HEK293 (cell line): ENCODE results near the gene TRAF7.

ENCODE experiments used
- GLIS1 ChIP-seq: fragments of 450-650 bp; formaldehyde crosslinking; IDR thresholded peaks from 2 replicates; pipeline ENCODE4 v1.5.1; 2016; ENCODE audit warnings: missing biosample characterization, missing genetic modification characterization
- GLIS2 ChIP-seq: fragments of 450-650 bp; formaldehyde crosslinking; IDR thresholded peaks from 2 replicates; pipeline ENCODE4 v1.5.1; 2016; ENCODE audit warnings: missing biosample characterization, missing genetic modification characterization
- KLF8 ChIP-seq: fragments of 450-650 bp; formaldehyde crosslinking; IDR thresholded peaks from 2 replicates; pipeline ENCODE4 v1.5.1; 2016; ENCODE audit warnings: missing biosample characterization, missing genetic modification characterization
- SP2 ChIP-seq: fragments of 450-650 bp; formaldehyde crosslinking; IDR thresholded peaks from 2 replicates; pipeline ENCODE4 v1.5.1; 2016; ENCODE audit warnings: missing biosample characterization, missing genetic modification characterization
- ZBTB48 ChIP-seq: fragments of 450-650 bp; formaldehyde crosslinking; IDR thresholded peaks from 2 replicates; pipeline ENCODE4 v1.5.1; 2016; ENCODE audit warnings: missing biosample characterization, missing genetic modification characterization
- ZEB2 ChIP-seq: fragments of 450-650 bp; formaldehyde crosslinking; IDR thresholded peaks from 2 replicates; pipeline ENCODE4 v1.5.1; 2016; ENCODE audit warnings: missing biosample characterization, missing genetic modification characterization
- ZFP69B ChIP-seq: fragments of 450-650 bp; formaldehyde crosslinking; IDR thresholded peaks from 2 replicates; pipeline ENCODE4 v1.5.1; 2016; ENCODE audit warnings: missing biosample characterization, missing genetic modification characterization
- ZIC2 ChIP-seq: fragments of 450-650 bp; formaldehyde crosslinking; IDR thresholded peaks from 2 replicates; pipeline ENCODE4 v1.5.1; 2016; ENCODE audit warnings: missing biosample characterization, missing genetic modification characterization
- ZNF10 ChIP-seq: fragments of 450-650 bp; formaldehyde crosslinking; IDR thresholded peaks from 2 replicates; pipeline ENCODE4 v1.5.1; 2017; ENCODE audit warnings: missing biosample characterization, missing genetic modification characterization
- ZNF133 ChIP-seq: fragments of 450-650 bp; formaldehyde crosslinking; IDR thresholded peaks from 2 replicates; pipeline ENCODE4 v1.5.1; 2016; ENCODE audit warnings: missing biosample characterization, missing genetic modification characterization
- ZNF157 ChIP-seq: fragments of 450-650 bp; formaldehyde crosslinking; IDR thresholded peaks from 2 replicates; pipeline ENCODE4 v1.5.1; 2016; ENCODE audit warnings: missing biosample characterization, missing genetic modification characterization
- ZNF16 ChIP-seq: fragments of 450-650 bp; formaldehyde crosslinking; IDR thresholded peaks from 2 replicates; pipeline ENCODE4 v1.5.1; 2016; ENCODE audit warnings: low read depth, missing biosample characterization, missing genetic modification characterization
- ZNF248 ChIP-seq: fragments of 450-650 bp; formaldehyde crosslinking; IDR thresholded peaks from 2 replicates; pipeline ENCODE4 v1.5.1; 2017; ENCODE audit warnings: missing biosample characterization, missing genetic modification characterization
- ZNF549 ChIP-seq: fragments of 450-650 bp; IDR thresholded peaks from 2 replicates; pipeline ENCODE4 v1.5.1; 2018; ENCODE audit warnings: missing biosample characterization, missing genetic modification characterization, mild to moderate bottlenecking, inconsistent platforms, moderate library complexity
- ZNF610 ChIP-seq: fragments of 450-650 bp; formaldehyde crosslinking; IDR thresholded peaks from 2 replicates; pipeline ENCODE4 v1.5.1; 2016; ENCODE audit warnings: missing biosample characterization, missing genetic modification characterization, borderline replicate concordance
- ZNF626 ChIP-seq: fragments of 450-650 bp; sonication (Bioruptor Pico); formaldehyde crosslinking; IDR thresholded peaks from 2 replicates; pipeline ENCODE4 v1.5.1; 2018; ENCODE audit warnings: missing biosample characterization, missing genetic modification characterization, inconsistent platforms
- ZNF658 ChIP-seq: fragments of 450-650 bp; formaldehyde crosslinking; IDR thresholded peaks from 2 replicates; pipeline ENCODE4; 2016; ENCODE audit warnings: missing biosample characterization, missing genetic modification characterization
- ZNF837 ChIP-seq: fragments of 450-650 bp; formaldehyde crosslinking; IDR thresholded peaks from 2 replicates; pipeline ENCODE4 v1.5.1; 2016; ENCODE audit warnings: missing biosample characterization, missing genetic modification characterization
- ZSCAN30 ChIP-seq: fragments of 450-650 bp; IDR thresholded peaks from 2 replicates; pipeline ENCODE4 v1.5.1; 2018; ENCODE audit warnings: missing biosample characterization, mild to moderate bottlenecking, missing genetic modification characterization, moderate library complexity
- TF ChIP-seq, protein P1 (sequence below): fragments of 450-650 bp; formaldehyde crosslinking; IDR thresholded peaks from 2 replicates; pipeline ENCODE4 v1.5.1; 2016; ENCODE audit warnings: missing biosample characterization, missing genetic modification characterization
- TF ChIP-seq, protein P2 (sequence below): fragments of 450-650 bp; formaldehyde crosslinking; optimal IDR thresholded peaks from 2 replicates; pipeline ENCODE3; 2016; ENCODE audit warnings: missing biosample characterization, mild to moderate bottlenecking, missing genetic modification characterization
- TF ChIP-seq, protein P3 (sequence below): fragments of 450-650 bp; formaldehyde crosslinking; IDR thresholded peaks from 2 replicates; pipeline ENCODE4 v1.5.1; 2016; ENCODE audit warnings: missing biosample characterization, missing genetic modification characterization
- TF ChIP-seq, protein P4 (sequence below): fragments of 450-650 bp; formaldehyde crosslinking; IDR thresholded peaks from 2 replicates; pipeline ENCODE4 v1.5.1; 2016; ENCODE audit warnings: missing biosample characterization, missing genetic modification characterization, low read depth
- TF ChIP-seq, protein P5 (sequence below): fragments of 450-650 bp; formaldehyde crosslinking; IDR thresholded peaks from 2 replicates; pipeline ENCODE4 v1.5.1; 2017; ENCODE audit warnings: missing biosample characterization, mild to moderate bottlenecking, missing genetic modification characterization, moderate library complexity
- TF ChIP-seq, protein P6 (sequence below): fragments of 450-650 bp; formaldehyde crosslinking; IDR thresholded peaks from 2 replicates; pipeline ENCODE4 v1.5.1; 2017; ENCODE audit warnings: missing biosample characterization, missing genetic modification characterization
- TF ChIP-seq, protein P7 (sequence below): fragments of 450-650 bp; formaldehyde crosslinking; IDR thresholded peaks from 2 replicates; pipeline ENCODE4 v1.5.1; 2016; ENCODE audit warnings: missing biosample characterization, missing genetic modification characterization
- TF ChIP-seq, protein P8 (sequence below): fragments of 450-650 bp; formaldehyde crosslinking; IDR thresholded peaks from 2 replicates; pipeline ENCODE4 v1.5.1; 2016; ENCODE audit warnings: missing biosample characterization, missing genetic modification characterization

The TRAF7 gene

DNA sequence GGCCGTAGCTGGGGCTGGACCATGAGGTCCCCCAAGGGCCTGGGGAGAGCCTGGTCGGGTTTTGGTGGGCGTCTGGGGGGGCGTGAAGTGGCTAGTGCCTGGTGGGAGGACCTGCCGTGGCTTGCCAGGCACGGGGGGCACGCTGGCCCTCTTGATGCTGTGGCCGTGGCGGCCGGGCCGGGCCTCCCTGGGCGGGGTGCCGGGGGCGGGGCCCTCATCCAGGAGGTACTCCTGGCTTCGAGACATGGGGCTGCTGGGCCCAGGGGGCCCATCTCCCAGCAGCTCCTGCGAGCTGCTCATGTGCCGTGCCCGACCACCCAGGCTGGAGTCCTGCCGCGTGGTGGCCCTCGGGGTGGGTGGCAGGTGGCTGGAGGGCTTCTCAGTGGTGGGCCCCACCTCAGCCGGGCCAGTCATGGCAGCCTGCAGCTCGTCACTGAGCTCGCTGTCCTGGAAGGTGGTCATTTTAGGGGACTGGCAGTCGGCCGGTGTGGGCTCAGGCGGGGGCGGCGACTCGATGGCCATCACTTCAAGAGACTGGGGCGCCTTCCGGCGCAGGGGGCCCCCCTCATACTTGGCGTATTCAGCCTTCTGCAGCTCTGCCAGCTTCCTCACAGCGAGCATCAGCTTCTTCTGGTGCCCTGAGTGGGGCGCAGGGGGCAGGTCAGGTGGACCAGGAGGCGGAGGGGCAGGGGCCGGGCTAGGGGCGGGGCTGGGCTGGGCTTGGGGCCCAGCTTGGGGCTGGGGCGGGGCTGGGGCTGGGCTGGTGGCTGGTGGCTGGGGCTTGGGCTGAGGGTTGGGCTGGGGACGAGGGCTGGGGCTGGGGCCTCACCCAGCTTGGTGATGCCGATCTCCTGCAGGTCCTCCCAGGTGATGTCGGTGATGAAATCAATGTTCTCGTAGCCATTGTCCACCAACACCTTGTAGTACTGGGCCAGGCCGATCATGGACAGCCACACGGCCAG, 25.7 kb downstream of the TRAF7 start (continued):
- TF ChIP-seq, protein P1, sequence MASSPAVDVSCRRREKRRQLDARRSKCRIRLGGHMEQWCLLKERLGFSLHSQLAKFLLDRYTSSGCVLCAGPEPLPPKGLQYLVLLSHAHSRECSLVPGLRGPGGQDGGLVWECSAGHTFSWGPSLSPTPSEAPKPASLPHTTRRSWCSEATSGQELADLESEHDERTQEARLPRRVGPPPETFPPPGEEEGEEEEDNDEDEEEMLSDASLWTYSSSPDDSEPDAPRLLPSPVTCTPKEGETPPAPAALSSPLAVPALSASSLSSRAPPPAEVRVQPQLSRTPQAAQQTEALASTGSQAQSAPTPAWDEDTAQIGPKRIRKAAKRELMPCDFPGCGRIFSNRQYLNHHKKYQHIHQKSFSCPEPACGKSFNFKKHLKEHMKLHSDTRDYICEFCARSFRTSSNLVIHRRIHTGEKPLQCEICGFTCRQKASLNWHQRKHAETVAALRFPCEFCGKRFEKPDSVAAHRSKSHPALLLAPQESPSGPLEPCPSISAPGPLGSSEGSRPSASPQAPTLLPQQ, result peak; percentile 91
- 0 out of 2 replicates have a peak, but pooled peaks have one; percentile 19 for TF ChIP-seq GLIS1 (tag by site-specific recombination)
- TF ChIP-seq, protein P2, sequence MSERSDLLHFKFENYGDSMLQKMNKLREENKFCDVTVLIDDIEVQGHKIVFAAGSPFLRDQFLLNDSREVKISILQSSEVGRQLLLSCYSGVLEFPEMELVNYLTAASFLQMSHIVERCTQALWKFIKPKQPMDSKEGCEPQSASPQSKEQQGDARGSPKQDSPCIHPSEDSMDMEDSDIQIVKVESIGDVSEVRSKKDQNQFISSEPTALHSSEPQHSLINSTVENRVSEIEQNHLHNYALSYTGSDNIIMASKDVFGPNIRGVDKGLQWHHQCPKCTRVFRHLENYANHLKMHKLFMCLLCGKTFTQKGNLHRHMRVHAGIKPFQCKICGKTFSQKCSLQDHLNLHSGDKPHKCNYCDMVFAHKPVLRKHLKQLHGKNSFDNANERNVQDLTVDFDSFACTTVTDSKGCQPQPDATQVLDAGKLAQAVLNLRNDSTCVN (tag by site-specific recombination), result peak; percentile 11
- TF ChIP-seq ZNF10, result no peak
- no peak for TF ChIP-seq ZNF248 (tag by site-specific recombination)
- no peak for TF ChIP-seq ZIC2 (tag by site-specific recombination)
- TF ChIP-seq, protein P3, sequence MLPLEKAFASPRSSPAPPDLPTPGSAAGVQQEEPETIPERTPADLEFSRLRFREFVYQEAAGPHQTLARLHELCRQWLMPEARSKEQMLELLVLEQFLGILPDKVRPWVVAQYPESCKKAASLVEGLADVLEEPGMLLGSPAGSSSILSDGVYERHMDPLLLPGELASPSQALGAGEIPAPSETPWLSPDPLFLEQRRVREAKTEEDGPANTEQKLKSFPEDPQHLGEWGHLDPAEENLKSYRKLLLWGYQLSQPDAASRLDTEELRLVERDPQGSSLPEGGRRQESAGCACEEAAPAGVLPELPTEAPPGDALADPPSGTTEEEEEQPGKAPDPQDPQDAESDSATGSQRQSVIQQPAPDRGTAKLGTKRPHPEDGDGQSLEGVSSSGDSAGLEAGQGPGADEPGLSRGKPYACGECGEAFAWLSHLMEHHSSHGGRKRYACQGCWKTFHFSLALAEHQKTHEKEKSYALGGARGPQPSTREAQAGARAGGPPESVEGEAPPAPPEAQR (tag by site-specific recombination), result no peak
- TF ChIP-seq ZNF837, result no peak
- TF ChIP-seq, protein P4, sequence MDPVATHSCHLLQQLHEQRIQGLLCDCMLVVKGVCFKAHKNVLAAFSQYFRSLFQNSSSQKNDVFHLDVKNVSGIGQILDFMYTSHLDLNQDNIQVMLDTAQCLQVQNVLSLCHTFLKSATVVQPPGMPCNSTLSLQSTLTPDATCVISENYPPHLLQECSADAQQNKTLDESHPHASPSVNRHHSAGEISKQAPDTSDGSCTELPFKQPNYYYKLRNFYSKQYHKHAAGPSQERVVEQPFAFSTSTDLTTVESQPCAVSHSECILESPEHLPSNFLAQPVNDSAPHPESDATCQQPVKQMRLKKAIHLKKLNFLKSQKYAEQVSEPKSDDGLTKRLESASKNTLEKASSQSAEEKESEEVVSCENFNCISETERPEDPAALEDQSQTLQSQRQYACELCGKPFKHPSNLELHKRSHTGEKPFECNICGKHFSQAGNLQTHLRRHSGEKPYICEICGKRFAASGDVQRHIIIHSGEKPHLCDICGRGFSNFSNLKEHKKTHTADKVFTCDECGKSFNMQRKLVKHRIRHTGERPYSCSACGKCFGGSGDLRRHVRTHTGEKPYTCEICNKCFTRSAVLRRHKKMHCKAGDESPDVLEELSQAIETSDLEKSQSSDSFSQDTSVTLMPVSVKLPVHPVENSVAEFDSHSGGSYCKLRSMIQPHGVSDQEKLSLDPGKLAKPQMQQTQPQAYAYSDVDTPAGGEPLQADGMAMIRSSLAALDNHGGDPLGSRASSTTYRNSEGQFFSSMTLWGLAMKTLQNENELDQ, result no peak
- TF ChIP-seq ZBTB48 (tag by site-specific recombination), result no peak
- no peak for TF ChIP-seq ZEB2 (tag by site-specific recombination)
- TF ChIP-seq, protein P5, sequence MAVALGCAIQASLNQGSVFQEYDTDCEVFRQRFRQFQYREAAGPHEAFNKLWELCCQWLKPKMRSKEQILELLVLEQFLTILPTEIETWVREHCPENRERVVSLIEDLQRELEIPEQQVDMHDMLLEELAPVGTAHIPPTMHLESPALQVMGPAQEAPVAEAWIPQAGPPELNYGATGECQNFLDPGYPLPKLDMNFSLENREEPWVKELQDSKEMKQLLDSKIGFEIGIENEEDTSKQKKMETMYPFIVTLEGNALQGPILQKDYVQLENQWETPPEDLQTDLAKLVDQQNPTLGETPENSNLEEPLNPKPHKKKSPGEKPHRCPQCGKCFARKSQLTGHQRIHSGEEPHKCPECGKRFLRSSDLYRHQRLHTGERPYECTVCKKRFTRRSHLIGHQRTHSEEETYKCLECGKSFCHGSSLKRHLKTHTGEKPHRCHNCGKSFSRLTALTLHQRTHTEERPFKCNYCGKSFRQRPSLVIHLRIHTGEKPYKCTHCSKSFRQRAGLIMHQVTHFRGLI (tag by site-specific recombination), result peak; percentile 53; the same call in 1 of the 2 replicates
- TF ChIP-seq, protein P6, sequence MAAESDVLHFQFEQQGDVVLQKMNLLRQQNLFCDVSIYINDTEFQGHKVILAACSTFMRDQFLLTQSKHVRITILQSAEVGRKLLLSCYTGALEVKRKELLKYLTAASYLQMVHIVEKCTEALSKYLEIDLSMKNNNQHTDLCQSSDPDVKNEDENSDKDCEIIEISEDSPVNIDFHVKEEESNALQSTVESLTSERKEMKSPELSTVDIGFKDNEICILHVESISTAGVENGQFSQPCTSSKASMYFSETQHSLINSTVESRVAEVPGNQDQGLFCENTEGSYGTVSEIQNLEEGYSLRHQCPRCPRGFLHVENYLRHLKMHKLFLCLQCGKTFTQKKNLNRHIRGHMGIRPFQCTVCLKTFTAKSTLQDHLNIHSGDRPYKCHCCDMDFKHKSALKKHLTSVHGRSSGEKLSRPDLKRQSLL (tag by site-specific recombination), result no peak
- TF ChIP-seq ZNF157 (tag by site-specific recombination), result no peak
- no peak for TF ChIP-seq ZNF16 (tag by site-specific recombination)
- no peak for TF ChIP-seq ZNF626
- TF ChIP-seq ZNF133 (tag by site-specific recombination), result no peak
- TF ChIP-seq ZNF658 (tag by site-specific recombination), result no peak
- TF ChIP-seq, protein P7, sequence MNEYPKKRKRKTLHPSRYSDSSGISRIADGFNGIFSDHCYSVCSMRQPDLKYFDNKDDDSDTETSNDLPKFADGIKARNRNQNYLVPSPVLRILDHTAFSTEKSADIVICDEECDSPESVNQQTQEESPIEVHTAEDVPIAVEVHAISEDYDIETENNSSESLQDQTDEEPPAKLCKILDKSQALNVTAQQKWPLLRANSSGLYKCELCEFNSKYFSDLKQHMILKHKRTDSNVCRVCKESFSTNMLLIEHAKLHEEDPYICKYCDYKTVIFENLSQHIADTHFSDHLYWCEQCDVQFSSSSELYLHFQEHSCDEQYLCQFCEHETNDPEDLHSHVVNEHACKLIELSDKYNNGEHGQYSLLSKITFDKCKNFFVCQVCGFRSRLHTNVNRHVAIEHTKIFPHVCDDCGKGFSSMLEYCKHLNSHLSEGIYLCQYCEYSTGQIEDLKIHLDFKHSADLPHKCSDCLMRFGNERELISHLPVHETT (tag by site-specific recombination), result no peak
- peak; percentile 52 for TF ChIP-seq GLIS2
- no peak for TF ChIP-seq SP2 (tag by site-specific recombination)
- TF ChIP-seq ZNF549 (tag by site-specific recombination), result no peak
- 0 out of 2 replicates have a peak, but pooled peaks have one; percentile 23 for TF ChIP-seq KLF8
- TF ChIP-seq, protein P8, sequence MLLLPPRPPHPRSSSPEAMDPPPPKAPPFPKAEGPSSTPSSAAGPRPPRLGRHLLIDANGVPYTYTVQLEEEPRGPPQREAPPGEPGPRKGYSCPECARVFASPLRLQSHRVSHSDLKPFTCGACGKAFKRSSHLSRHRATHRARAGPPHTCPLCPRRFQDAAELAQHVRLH, result no peak
- no peak for TF ChIP-seq ZSCAN30
- TF ChIP-seq ZNF610 (tag by site-specific recombination), result no peak
- TF ChIP-seq ZFP69B (tag by site-specific recombination), result peak; percentile 91
